K562 (cell line): ENCODE results near the gene STAT4. TPM values are rescaled to one million over a fixed set of nuclear protein-coding genes. Genes with fewer than 3 reads are reported as not detected.

ENCODE experiments used
- ATAC-seq: fragments of 200-7000 bp; cut with Tn5 transposase; 3 replicates; pipeline ENCODE4 v1.9.1; 2020; ENCODE audit warnings: moderate library complexity
- BruUV-seq: library from RNA; stranded (reverse); fragments of 400-500 nt; replicated peaks from 2 replicates; lab custom pipeline; 2021; lab: Mats Ljungman, UMichigan
- CTCF ChIA-PET: fragments of 300-600 bp; formaldehyde crosslinking; extraction: SDS; loops from one replicate; lab custom pipeline; 2021; ENCODE audit warnings: low intra/inter-chr PET ratio; lab: Yijun Ruan, JAX
- POLR2A ChIA-PET: fragments of 300-600, 350-650 bp; sonication (Branson Sonifier 250); formaldehyde crosslinking; extraction: SDS; loops from one replicate; lab custom pipeline; 2021; ENCODE audit warnings: antibody characterized with exemption, inconsistent platforms; lab: Yijun Ruan, JAX
- DNase-seq, 4 experiments: peaks; one replicate each; pipeline versions ENCODE4 v3.0.0 to v3.0.0-alpha.2; 2011 to 2018; ENCODE audit warnings: low spot score in 3 of 4, mixed read lengths in 3 of 4; ENCODE audit errors: extremely low read depth in 1 of 4
- FAIRE-seq: peaks from 2 replicates; lab custom pipeline; 2011; peaks lifted over from hg19 to GRCh38; lab: Jason Lieb, UNC
- H2AFZ ChIP-seq: 2 replicates; pipeline ENCODE4 v1.6.0; 2011; ENCODE audit warnings: low read depth, low read length, control low read depth, inconsistent platforms
- H3K27ac ChIP-seq: fragments of 200-600 bp; 3 replicates; pipeline ENCODE4 v1.8.0; 2011; ENCODE audit warnings: low read depth, mild to moderate bottlenecking, control low read depth, inconsistent platforms, low read length, moderate library complexity, mixed read lengths; ENCODE audit errors: extremely low read depth
- H3K27me3 ChIP-seq, 2 experiments: fragments of 300-600 bp in 1 of 2; 2 replicates in 1 of 2; 3 replicates in 1 of 2; pipeline versions ENCODE4 v1.6.0 to v1.8.0; 2011; ENCODE audit warnings: inconsistent platforms in 2 of 2, low read length in 2 of 2, mild to moderate bottlenecking in 1 of 2, mixed read lengths in 1 of 2, moderate library complexity in 1 of 2; ENCODE audit not compliant: control insufficient read depth in 2 of 2, insufficient read depth in 2 of 2
- H3K36me3 ChIP-seq: fragments of 300-600 bp; 3 replicates; pipeline ENCODE4 v1.8.0; 2011; ENCODE audit warnings: mild to moderate bottlenecking, low read length, inconsistent platforms; ENCODE audit not compliant: control insufficient read depth, insufficient read depth
- H3K4me1 ChIP-seq, 2 experiments: fragments of 200-600 bp in 1 of 2; replicated peaks in 1 of 2; 2 replicates in 1 of 2; 3 replicates in 1 of 2; pipeline versions ENCODE4 v1.5.1 to v1.8.0; 2011; ENCODE audit warnings: inconsistent platforms in 2 of 2, low read length in 2 of 2, mild to moderate bottlenecking in 1 of 2, mixed read lengths in 1 of 2, moderate library complexity in 1 of 2; ENCODE audit not compliant: control insufficient read depth in 2 of 2, insufficient read depth in 2 of 2
- H3K4me2 ChIP-seq: 2 replicates; pipeline ENCODE4 v1.6.1; 2011; ENCODE audit warnings: low read length, control low read depth, inconsistent platforms, mixed read lengths; ENCODE audit not compliant: insufficient read depth
- H3K4me3 ChIP-seq: fragments of 200-600 bp; sonication (generic), shearing (Covaris generic); 2 replicates; pipeline ENCODE4 v1.5.1; 2016; ENCODE audit warnings: control low read depth, inconsistent platforms
- H3K79me2 ChIP-seq: fragments of 200-600 bp; 3 replicates; pipeline ENCODE4 v1.8.0; 2011; ENCODE audit warnings: low read length, inconsistent platforms; ENCODE audit not compliant: control insufficient read depth, insufficient read depth
- H3K9ac ChIP-seq, 2 experiments: 2 replicates each; pipeline versions ENCODE4 v1.6.0 to v1.6.1; 2011; ENCODE audit warnings: low read depth in 2 of 2, low read length in 2 of 2, control low read depth in 1 of 2, inconsistent platforms in 1 of 2, mild to moderate bottlenecking in 1 of 2, mixed read lengths in 1 of 2; ENCODE audit not compliant: insufficient read depth in 1 of 2
- H3K9me1 ChIP-seq: one replicate; pipeline ENCODE4 v1.6.0; 2011; ENCODE audit warnings: inconsistent platforms, mild to moderate bottlenecking, low read length, moderate library complexity; ENCODE audit not compliant: control insufficient read depth, insufficient read depth
- H3K9me3 ChIP-seq: replicated peaks from 2 replicates; pipeline ENCODE4 v1.5.1; 2011; ENCODE audit warnings: low read depth, low read length, inconsistent platforms; ENCODE audit not compliant: control insufficient read depth, insufficient read depth
- H4K20me1 ChIP-seq: replicated peaks from 2 replicates; pipeline ENCODE4 v1.6.1; 2011; ENCODE audit warnings: low read length, inconsistent platforms, mixed read lengths; ENCODE audit not compliant: control insufficient read depth, insufficient read depth
- ETV5 ChIP-seq: sonication (generic); formaldehyde crosslinking; IDR thresholded peaks from 2 replicates; pipeline ENCODE4 v1.4.0; 2020; ENCODE audit warnings: low read depth, mild to moderate bottlenecking, missing genetic modification reagents
- FOXP1 ChIP-seq: sonication (generic); formaldehyde crosslinking; IDR thresholded peaks from 2 replicates; pipeline ENCODE4 v1.8.0; 2022; ENCODE audit warnings: mild to moderate bottlenecking, missing genetic modification reagents
- HDAC2 ChIP-seq: fragments of 450-650 bp; IDR thresholded peaks from 2 replicates; pipeline ENCODE4 v1.6.1; 2016; ENCODE audit warnings: mild to moderate bottlenecking
- HDAC6 ChIP-seq: IDR thresholded peaks from 2 replicates; pipeline ENCODE4 v1.6.1; 2012; ENCODE audit warnings: low read depth, mild to moderate bottlenecking, control low read depth, inconsistent platforms, low read length, moderate library complexity
- NCOA4 ChIP-seq: fragments of 450-650 bp; IDR thresholded peaks from 2 replicates; pipeline ENCODE4 v1.6.1; 2018; ENCODE audit warnings: mild to moderate bottlenecking; ENCODE audit not compliant: partially characterized antibody
- PTRF ChIP-seq: fragments of 450-650 bp; IDR thresholded peaks from 2 replicates; pipeline ENCODE4 v1.6.1; 2016; ENCODE audit warnings: mild to moderate bottlenecking, missing genetic modification characterization, missing compliant biosample characterization
- RUNX1 ChIP-seq: sonication (generic); IDR thresholded peaks from 2 replicates; pipeline ENCODE4 v1.6.1; 2016; ENCODE audit warnings: antibody characterized with exemption, low read depth
- SMAD3 ChIP-seq: fragments of 450-650 bp; formaldehyde crosslinking; conservative IDR thresholded peaks from 2 replicates; pipeline ENCODE4 v1.4.0; 2020; ENCODE audit warnings: mild to moderate bottlenecking
- TRIM25 ChIP-seq: fragments of 450-650 bp; IDR thresholded peaks from 2 replicates; pipeline ENCODE4 v1.7.0; 2016; ENCODE audit warnings: borderline replicate concordance
- ZFP30 ChIP-seq: fragments of 250-450 bp; sonication (Bioruptor Pico); IDR thresholded peaks from 2 replicates; pipeline ENCODE4 v1.8.0; 2022; ENCODE audit warnings: moderate library complexity, mild to moderate bottlenecking, inconsistent platforms, borderline replicate concordance
- ZNF140 ChIP-seq: fragments of 250-450 bp; sonication (Bioruptor Pico); IDR thresholded peaks from 2 replicates; pipeline ENCODE4 v1.8.0; 2021; ENCODE audit warnings: moderate library complexity, mild to moderate bottlenecking, inconsistent platforms
- WGBS: fragments of 100-300 bp; shearing (Covaris generic); methylation state at CpG from one replicate; pipeline ENCODE4 v1.1.6; 2016; ENCODE audit warnings: low coverage, mixed read lengths; ENCODE audit not compliant: insufficient coverage; ENCODE audit errors: missing lambda C conversion rate; 5-methylcytosine and 5-hydroxymethylcytosine counted together
- in situ Hi-C: fragments of 300-500 bp; cut with MboI; formaldehyde crosslinking; loops from 4 replicates; pipeline ENCODE4 v1.15.0; 2018; ENCODE audit warnings: inconsistent platforms, mixed read lengths
- intact Hi-C: fragments of 100-400 bp; cut with micrococcal nuclease; formaldehyde crosslinking; loops from 2 replicates; pipeline ENCODE4 v1.14.2; 2022
- polyA plus RNA-seq, 8 experiments: library from polyadenylated mRNA; depleted of rRNA in 4 of 8; stranded (reverse) in 5 of 8; unstranded in 3 of 8; fragments of >200 nt; fragmentation: Nextera tagmentation in 2 of 8; fragmentation: Illumina TruSeq in 1 of 8; extraction: Ambion mirVana in 2 of 8; extraction: Trizol in 1 of 8; gene quantifications; 2 replicates each; pipeline versions ENCODE4 v1.2.1 to v1.2.3, GENCODE V29; 2011 to 2014; ENCODE audit warnings: inconsistent platforms in 1 of 8, missing spikeins in 1 of 8
- total RNA-seq, 7 experiments: library from RNA; depleted of rRNA in 6 of 7; stranded (reverse); fragments of >200 nt in 6 of 7; fragmentation: Illumina TruSeq in 2 of 7; extraction: Trizol in 2 of 7; gene quantifications; 2 replicates each; pipeline versions ENCODE4 v1.2.1 to v1.2.3, GENCODE V29; 2011 to 2021; ENCODE audit warnings: low replicate concordance in 1 of 7
- TF ChIP-seq, protein P1 (sequence below), 3 experiments: fragments of 200-800 bp in 1 of 3; fragments of 250-450 bp in 1 of 3; fragments of 450-650 bp in 1 of 3; sonication (Bioruptor Pico) in 1 of 3; sonication (Bioruptor generic) in 1 of 3; formaldehyde crosslinking in 1 of 3; IDR thresholded peaks; 2 replicates each; pipeline versions ENCODE4 v1.6.1 to v1.8.0; 2016 to 2022; ENCODE audit warnings: mild to moderate bottlenecking in 2 of 3, missing genetic modification characterization in 2 of 3, missing compliant biosample characterization in 1 of 3, moderate library complexity in 1 of 3
- TF ChIP-seq, protein P2 (sequence below): fragments of 450-650 bp; IDR thresholded peaks from 2 replicates; pipeline ENCODE4 v1.6.1; 2016; ENCODE audit warnings: borderline replicate concordance
- TF ChIP-seq, protein P3 (sequence below): fragments of 450-650 bp; IDR thresholded peaks from 2 replicates; pipeline ENCODE4 v1.6.1; 2016; ENCODE audit warnings: mild to moderate bottlenecking

STAT4 gene
- total and polyA plus RNA-seq, 9 of the 15 experiments (the other 6 are each of a cell fraction or from before 2014, with no cell fraction given) = 0.01 to 0.06 (median 0.03) TPM; not detected in 6

GRCh38 chr2:191170301-191170636 lies 19.5 kb upstream of the STAT4 start:
- Histone ChIP-seq H3K27ac (no peak overlapping the region), H3K9me1 (no peaks in the 10 kb centered on the region), H3K27me3 (peaks cover 0 to 4% of the 10 kb centered on the region in 2 experiments; a peak in 1 of 5 replicates), H3K9ac (no peak overlapping the region), H3K9me3 (no peaks in the 10 kb centered on the region), H3K79me2 (no peaks in the 10 kb centered on the region), H3K4me2 (no peak overlapping the region), H3K4me1 (no peaks in the 10 kb centered on the region), H4K20me1 (no peaks in the 10 kb centered on the region), H3K4me3 (no peak overlapping the region), H2AFZ (no peak overlapping the region), H3K36me3 (no peaks in the 10 kb centered on the region)
- WGBS = 0% methylated on average over 1 of the region's 1 CpG
- in situ Hi-C loops = no loop called here
- DNase-seq (no peak), FAIRE-seq (no peak), ATAC-seq (no peak)
- intact Hi-C loops = no loop called here
- no TSS peak for BruUV-seq
- ChIA-PET POLR2A (no interaction called here), CTCF (no interaction called here)
- TF ChIP-seq HDAC2 (no peak), FOXP1 (no peak), SMAD3 (CRISPR knock-in tag) (no peak), PTRF (tag) (no peak), ZFP30 (CRISPR knock-in tag) (no peak), NCOA4 (no peak), RUNX1 (no peak), ZNF140 (no peak), TRIM25 (no peak), HDAC6 (no peak), ETV5 (CRISPR knock-in tag) (no peak)
- TF ChIP-seq, protein P1, sequence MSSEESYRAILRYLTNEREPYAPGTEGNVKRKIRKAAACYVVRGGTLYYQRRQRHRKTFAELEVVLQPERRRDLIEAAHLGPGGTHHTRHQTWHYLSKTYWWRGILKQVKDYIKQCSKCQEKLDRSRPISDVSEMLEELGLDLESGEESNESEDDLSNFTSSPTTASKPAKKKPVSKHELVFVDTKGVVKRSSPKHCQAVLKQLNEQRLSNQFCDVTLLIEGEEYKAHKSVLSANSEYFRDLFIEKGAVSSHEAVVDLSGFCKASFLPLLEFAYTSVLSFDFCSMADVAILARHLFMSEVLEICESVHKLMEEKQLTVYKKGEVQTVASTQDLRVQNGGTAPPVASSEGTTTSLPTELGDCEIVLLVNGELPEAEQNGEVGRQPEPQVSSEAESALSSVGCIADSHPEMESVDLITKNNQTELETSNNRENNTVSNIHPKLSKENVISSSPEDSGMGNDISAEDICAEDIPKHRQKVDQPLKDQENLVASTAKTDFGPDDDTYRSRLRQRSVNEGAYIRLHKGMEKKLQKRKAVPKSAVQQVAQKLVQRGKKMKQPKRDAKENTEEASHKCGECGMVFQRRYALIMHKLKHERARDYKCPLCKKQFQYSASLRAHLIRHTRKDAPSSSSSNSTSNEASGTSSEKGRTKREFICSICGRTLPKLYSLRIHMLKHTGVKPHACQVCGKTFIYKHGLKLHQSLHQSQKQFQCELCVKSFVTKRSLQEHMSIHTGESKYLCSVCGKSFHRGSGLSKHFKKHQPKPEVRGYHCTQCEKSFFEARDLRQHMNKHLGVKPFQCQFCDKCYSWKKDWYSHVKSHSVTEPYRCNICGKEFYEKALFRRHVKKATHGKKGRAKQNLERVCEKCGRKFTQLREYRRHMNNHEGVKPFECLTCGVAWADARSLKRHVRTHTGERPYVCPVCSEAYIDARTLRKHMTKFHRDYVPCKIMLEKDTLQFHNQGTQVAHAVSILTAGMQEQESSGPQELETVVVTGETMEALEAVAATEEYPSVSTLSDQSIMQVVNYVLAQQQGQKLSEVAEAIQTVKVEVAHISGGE (CRISPR knock-in tag; IDR thresholded peaks at IDR 0.05) = no peak
- TF ChIP-seq, protein P2, sequence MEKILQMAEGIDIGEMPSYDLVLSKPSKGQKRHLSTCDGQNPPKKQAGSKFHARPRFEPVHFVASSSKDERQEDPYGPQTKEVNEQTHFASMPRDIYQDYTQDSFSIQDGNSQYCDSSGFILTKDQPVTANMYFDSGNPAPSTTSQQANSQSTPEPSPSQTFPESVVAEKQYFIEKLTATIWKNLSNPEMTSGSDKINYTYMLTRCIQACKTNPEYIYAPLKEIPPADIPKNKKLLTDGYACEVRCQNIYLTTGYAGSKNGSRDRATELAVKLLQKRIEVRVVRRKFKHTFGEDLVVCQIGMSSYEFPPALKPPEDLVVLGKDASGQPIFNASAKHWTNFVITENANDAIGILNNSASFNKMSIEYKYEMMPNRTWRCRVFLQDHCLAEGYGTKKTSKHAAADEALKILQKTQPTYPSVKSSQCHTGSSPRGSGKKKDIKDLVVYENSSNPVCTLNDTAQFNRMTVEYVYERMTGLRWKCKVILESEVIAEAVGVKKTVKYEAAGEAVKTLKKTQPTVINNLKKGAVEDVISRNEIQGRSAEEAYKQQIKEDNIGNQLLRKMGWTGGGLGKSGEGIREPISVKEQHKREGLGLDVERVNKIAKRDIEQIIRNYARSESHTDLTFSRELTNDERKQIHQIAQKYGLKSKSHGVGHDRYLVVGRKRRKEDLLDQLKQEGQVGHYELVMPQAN = no peak
- TF ChIP-seq, protein P3, sequence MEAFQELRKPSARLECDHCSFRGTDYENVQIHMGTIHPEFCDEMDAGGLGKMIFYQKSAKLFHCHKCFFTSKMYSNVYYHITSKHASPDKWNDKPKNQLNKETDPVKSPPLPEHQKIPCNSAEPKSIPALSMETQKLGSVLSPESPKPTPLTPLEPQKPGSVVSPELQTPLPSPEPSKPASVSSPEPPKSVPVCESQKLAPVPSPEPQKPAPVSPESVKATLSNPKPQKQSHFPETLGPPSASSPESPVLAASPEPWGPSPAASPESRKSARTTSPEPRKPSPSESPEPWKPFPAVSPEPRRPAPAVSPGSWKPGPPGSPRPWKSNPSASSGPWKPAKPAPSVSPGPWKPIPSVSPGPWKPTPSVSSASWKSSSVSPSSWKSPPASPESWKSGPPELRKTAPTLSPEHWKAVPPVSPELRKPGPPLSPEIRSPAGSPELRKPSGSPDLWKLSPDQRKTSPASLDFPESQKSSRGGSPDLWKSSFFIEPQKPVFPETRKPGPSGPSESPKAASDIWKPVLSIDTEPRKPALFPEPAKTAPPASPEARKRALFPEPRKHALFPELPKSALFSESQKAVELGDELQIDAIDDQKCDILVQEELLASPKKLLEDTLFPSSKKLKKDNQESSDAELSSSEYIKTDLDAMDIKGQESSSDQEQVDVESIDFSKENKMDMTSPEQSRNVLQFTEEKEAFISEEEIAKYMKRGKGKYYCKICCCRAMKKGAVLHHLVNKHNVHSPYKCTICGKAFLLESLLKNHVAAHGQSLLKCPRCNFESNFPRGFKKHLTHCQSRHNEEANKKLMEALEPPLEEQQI = no peak
